HL-60/S4 (cell line): Measurements from ENCODE around the gene SH3PXD2A.

Experiments used
- in situ Hi-C: fragments of 300-500 bp; cut with MboI; formaldehyde crosslinking; loops from 2 replicates; pipeline ENCODE4 v1.14.3; 2022; ENCODE audit warnings: low sequenced_read_pairs

Gene SH3PXD2A

DNA sequence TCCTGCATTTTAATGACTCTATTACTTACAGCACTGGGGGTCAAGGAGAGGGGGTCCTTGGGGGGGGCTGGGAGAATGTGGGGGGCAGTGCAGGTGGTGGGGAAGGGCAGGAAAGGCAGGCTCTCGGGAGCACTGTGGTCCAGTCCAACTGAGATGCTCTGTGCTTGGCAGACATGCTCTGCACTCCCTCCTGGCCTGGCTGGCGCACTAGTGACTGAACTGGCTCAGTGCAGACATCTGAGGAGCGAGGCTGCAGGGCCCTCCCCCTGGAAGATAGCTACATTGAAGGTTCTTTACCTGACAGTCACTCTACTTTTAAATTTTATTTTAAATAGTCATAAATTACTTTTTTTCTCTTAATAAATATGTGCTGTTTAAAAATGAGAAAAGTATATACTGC is 256.2 kb downstream of the SH3PXD2A start:
- in situ Hi-C loops = no loop called here

DNA sequence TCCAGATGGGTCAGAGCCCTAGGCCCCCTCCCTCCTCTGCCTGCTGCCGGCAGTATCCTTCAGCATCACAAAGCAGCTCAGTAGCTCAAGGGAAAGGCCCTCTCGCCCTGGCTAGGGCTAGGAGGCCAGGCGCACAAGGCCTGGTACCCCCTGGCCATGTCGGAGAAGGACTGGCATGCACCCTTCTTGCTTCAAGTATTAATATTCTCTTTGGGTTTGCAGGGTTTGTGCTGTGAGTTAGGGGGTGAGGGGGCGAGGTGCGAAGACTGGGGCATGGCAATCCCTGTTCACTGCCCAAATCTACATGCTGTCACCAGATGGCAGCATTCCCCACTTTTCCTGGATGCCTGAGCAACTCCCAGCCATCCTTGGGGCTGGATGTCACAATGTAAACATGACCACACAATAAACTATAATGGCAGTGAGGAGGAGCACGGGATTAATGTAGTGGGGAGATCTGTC is 256.7 kb downstream of the SH3PXD2A start:
- in situ Hi-C loops = no loop called here

DNA sequence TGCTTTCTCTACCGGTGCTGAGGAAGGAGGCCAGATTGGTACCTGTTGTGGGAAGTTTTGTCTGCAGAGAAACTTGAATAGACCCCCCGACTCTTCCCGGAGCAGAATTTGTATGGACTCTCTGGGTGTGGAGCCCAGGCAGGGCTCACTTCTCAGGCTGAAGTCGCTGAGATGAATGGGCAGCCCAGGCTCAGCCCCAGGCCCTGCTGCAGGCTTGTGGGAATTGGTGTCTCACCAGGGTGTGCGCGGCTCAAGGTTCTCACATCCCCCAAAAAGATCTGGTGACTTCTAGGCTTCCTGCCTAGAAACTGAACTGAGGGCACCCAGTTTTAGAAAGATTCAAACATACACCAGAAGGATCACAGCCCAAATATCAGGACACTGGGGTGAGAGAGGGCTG is 258.4 kb downstream of the SH3PXD2A start:
- in situ Hi-C loops = no loop called here

DNA sequence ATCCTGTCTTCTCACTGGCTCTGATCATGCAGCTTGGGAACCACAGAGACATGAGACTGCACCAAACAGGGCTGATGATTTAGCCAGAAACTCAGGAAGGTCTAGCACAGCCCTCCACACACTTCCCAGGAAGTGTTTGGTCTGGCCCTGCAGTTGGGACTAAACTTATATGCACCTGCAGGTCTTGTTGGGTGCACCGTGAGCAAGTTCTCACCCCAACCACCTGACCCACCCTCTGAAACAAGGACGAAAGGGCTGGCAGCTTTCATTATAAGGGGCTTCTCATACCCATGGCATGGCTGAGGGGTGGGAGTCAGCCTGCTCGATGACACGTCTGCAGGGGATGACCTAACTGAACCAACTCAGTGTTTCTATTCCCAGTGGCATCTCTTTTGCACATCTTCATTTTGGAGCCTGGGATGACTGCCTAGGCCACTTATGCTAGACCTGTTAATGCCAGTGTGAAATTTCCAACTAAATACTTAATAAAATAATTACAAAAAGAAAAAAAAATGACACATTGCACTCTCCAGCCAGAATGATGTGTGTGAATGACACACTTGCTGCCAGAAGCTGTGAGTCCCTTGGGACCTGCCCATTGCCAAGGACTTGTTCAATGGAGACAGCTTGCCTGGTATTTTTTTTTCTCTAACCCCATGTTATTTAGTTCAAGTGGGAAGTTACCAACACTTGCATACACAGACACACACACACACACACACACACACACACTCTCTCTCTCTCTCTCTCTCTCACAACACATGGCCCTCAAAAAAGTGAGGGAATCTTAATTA is 259.2 kb downstream of the SH3PXD2A start:
- in situ Hi-C loops = no loop called here

DNA sequence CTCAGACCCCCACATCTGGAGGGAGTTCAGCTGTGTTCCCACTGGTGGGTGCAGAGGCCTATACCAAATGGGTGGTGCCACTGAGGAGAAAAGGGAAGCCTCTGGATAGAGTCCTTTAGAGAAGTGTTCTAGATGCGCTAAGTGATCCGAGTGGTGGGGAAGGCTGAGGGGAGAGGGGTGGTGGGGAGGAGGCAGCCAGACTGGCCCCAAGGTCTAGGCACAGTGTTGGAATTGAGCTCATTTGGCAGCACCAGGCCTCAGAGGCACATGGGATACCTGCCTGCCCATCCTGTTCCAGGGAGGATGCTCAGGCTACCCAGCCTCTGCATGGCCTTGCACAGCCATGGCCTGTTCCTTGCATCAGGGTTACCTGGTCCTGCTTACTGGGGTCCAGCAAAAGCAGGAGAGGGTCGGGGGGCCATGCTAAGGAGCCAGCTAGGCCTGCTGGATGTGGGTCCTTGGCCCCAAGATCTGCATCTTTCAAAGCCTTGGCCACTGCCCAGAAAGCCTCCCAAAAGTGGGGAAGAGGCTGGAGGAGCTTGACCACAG is 262.3 kb downstream of the SH3PXD2A start:
- in situ Hi-C loops = no loop called here

DNA sequence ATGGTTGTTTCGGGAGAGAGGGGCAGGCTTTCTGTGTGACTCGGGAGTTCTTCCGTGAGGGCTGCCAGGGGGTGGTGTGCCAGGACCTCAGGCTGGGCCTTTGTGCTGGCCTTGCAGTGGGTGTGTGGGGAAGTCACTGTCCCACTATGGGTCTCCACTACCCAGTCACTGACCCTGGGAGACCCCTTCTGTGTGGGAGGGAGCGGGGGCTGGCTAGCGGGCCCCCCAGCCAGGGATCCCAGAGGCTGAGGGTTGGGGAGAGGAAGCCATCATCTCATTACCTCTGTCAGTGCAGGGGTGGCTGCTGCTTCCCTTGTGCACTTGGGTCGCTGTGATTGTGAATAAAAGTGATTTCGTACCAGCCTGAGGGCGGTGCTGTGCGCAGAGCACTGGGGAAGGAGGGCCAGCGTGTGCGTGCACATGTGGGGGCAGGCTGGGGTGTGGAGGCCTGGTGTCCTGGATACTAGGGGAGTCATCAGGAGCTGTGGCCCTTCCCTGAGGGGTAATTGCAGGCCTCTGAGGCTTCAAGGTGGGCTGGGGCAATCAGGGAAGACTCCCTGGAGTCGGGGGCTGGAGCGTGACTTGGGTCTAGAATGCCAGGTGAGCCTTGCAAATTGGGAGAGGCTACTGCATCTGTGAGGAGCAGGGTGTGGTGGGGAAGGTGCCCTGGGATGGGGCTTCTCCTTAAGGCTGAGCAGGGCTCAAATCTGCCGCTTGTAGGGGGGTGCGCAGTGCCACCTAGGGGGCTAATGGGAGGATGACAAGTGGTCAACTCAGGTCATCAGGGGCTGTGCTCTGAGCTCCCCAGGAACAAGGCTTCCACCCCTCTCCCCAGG is 263.0 kb downstream of the SH3PXD2A start:
- in situ Hi-C loops = no loop called here

DNA sequence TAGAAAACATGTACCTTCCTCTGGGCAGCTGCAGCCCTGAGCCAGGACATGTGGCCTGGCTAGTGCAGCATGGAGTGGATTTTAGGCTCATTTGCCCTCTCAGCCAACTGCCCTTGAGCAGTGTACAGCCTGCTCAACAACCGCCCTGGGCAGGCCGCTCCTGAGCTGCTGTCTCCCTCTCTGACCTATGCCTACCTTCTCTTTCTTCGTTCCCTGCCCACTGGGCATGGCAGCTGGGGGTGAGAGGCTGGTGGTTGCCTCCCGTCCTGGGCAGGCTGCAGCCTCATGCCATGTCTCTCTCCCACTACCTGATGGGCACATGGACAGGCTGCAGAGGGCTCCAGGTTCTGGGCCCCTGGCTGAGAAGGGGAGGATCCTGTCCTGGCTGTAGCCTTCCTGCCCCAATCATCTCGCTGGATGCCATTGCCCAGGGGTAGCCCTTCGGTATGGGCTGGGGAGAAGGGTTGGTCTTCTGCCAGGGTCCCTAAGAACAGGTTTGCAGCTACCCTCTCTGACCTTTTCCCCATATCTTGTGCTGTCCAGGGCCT is 264.6 kb downstream of the SH3PXD2A start:
- in situ Hi-C loops = no loop called here

DNA sequence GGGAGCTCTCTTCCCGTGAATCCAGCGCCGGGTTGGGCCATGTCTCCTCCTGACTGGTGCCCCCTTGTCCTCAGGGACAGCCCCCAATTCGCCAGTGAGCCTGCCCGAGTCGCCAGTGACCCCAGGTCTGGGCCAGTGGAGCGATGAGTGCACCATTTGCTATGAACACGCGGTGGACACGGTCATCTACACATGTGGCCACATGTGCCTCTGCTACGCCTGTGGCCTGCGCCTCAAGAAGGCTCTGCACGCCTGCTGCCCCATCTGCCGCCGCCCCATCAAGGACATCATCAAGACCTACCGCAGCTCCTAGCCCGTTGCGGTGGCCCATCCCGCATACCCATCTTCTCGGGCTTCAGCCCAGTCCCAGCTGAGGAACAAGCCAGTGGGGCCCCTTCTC is 265.3 kb downstream of the SH3PXD2A start:
- in situ Hi-C loops = no loop called here

DNA sequence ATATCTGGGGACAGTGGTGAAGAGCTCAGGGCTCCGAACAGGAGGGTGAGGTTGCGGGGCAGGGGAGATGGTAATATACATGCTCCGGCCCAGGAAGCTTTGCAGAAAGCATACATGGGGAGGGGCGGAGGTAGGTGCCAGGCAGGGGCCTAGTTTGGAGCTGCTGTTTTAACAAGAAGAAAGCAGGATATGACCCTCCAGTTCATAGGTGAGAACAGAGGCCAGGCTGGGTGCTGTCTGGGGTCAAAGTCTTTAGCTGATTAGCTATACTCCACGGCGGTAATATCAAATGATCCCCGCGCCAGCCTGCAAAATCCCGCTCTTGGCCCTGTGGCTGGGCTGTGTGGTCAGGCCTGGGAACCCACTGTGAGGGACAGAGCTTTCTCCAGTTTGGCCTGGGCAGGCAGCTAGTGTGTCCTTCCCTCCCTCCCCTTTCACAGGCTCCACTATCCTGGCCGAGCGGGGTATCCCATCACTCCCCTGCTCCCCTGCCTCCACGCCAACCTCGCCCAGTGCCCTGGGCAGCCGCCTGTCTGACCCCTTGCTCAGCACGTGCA is 266.2 kb downstream of the SH3PXD2A start:
- in situ Hi-C loops = no loop called here

DNA sequence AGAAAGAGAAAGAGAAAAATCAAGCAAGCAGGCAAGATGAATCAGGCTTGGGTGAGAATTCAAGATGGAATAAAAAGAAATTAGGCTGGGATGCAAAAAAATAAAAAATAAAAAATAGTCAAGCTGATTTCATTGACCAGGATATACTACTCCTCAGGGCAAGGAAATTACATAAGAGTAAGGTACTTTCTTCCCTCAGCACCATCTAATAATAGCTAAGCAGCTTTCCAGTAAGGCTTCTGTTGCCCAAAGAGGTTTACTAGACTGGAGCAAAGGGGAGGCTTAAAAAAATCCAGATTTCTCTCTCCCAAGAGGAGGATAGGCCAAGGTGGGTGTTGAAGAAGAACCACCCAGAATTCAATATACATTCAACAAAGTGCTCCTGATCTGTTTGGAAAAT is 268.3 kb downstream of the SH3PXD2A start:
- in situ Hi-C loops = no loop called here

DNA sequence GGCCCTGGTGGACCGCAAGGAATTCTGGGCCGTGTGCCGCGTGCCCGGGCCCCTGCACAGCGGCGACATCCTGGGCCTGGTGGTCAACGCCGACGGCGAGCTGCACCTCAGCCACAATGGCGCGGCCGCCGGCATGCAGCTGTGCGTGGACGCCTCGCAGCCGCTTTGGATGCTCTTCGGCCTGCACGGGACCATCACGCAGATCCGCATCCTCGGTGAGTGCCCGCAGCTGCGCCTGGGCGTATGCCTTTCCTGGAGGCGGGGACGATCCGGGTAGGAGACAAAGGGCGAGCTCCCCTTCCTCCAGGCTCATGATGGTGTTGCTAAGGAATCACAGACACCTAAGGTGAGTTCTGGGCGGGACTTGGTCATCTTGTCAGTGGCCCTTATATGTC is 270.4 kb downstream of the SH3PXD2A start:
- in situ Hi-C loops = no loop called here

DNA sequence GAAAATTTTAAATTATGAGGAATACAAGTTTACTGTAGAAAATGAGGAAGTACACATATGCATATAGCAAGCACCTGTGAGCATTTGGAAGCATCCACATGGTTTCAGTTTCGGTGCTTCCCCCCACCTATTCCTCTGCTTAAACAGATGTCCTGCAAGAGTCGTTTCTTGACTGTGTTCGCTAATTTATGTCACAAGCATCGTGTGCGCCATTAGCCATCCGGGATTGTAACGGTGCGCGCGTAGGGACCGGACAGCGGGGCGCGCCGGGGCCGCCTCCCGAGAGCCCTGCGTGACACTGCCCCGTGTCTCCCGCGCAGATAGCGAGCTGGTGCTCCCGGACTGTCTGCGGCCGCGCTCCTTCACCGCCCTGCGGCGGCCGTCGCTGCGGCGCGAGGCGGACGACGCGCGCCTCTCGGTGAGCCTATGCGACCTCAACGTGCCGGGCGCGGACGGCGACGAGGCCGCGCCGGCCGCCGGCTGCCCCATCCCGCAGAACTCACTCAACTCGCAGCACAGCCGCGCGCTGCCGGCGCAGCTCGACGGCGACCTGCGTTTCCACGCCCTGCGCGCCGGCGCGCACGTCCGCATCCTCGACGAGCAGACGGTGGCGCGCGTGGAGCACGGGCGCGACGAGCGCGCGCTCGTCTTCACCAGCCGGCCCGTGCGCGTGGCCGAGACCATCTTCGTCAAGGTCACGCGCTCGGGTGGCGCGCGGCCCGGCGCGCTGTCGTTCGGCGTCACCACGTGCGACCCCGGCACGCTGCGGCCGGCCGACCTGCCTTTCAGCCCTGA is 271.0 kb downstream of the SH3PXD2A start:
- in situ Hi-C loops = no loop called here

DNA sequence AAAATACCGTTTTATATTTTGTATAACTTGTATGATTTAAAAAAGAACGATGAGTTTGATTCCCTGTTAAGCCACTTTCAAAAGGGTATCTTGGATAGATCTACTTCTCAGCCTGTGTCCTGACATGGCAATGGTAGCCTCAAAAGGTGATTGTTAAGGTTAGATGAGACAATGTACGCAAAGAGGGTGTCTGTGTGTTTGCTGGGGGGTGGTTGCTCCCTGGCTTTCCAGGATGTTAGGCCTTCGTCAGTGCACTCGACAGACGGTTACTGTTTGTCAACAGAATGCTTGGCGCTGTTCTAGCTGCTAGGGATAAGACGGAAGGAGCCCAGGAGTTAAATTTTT is 271.5 kb downstream of the SH3PXD2A start:
- in situ Hi-C loops = no loop called here

DNA sequence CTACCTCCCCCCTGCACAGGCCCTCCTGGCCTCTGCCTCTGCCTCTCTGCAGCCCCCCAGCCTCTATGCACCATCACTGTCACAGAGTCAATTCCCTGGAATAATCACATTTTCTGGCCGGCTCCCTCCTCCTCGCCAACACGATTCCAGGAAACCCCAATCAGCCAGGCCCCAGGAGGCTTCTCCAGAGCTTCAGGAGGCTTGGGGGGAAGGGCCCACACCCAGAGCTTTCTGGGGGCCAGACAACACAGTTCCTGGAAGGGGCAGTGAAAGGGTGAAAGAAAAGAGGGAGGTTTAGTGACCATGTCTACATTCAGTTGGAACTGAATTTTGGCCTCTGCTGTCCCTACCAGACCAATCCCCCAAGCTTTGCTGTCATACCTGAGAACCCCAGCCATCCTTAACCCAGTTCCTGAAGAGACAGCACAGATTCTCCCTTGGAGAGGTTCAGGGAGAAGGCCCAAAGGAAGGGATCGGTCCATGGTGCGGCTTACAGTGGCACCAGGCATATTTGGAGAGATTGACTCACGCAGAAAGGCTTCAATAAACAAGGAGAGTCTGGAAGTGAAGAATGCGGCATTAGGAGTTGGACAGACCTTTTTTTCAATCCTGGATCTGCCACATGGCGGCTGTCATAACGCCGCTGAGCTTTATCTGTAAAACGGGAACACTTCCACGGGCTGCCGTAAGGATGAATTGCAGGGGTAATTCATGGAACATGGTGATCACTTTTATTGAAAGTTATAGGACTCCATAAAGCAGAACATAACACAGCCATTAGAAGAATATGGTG is 272.8 kb downstream of the SH3PXD2A start:
- in situ Hi-C loops = no loop called here

DNA sequence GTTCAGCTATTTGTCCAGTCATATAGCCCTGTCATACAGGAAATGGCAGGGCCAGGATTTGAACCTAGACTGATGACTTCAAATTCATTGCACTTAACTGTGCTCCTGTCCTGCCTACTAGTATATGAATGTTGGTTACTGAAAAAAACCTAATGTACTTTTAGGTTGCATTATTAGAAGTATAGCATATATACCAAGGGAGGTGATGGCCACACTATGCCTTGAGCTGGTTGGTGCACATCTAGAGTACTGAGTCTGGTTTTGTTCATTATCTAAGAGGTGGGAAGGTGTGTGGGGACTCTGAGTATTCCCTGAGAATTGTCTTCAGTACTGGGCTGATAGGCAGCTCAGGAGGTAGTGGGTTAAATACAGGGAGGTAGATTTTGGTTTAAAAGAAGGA is 273.9 kb downstream of the SH3PXD2A start:
- in situ Hi-C loops = no loop called here

DNA sequence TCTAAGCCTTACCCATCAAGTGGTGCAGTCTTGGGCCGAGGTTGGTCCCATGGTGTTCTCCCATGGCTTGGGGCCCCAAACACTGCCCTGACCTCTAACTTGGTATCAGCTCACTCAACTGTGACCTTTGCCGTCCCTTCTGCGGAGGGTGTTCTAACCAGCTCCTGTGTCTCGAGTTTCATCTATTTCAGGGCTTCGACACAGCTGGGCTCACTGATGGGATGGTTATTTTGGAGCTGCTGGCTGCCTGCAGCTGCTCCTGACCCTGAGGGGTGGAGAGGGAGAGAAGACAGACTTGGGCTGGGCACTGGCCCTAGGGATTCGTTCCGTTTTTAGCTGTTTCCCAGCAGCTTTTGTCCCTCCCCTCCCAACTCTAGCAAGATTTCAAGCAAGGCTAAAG is 274.9 kb downstream of the SH3PXD2A start:
- in situ Hi-C loops = no loop called here

DNA sequence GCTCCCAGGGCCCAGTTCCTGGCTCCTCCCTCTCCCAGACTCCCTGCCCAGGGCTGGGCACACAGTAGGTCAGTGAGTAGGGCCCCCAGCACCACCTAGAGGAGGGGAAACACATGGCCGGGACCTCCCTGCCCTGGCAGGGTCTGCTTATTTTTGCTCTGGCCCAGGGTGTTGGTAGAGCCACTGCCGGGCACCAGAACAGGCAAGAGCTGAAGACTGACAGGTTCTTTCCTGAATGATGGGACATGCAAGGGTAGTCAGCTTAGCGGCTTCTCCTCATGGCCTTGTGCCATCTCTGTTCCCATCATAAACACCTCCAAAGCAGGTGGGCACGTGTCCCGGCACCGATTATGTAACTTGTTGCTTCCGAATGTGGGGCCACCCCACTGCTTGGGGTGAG is 275.4 kb downstream of the SH3PXD2A start:
- in situ Hi-C loops = no loop called here

DNA sequence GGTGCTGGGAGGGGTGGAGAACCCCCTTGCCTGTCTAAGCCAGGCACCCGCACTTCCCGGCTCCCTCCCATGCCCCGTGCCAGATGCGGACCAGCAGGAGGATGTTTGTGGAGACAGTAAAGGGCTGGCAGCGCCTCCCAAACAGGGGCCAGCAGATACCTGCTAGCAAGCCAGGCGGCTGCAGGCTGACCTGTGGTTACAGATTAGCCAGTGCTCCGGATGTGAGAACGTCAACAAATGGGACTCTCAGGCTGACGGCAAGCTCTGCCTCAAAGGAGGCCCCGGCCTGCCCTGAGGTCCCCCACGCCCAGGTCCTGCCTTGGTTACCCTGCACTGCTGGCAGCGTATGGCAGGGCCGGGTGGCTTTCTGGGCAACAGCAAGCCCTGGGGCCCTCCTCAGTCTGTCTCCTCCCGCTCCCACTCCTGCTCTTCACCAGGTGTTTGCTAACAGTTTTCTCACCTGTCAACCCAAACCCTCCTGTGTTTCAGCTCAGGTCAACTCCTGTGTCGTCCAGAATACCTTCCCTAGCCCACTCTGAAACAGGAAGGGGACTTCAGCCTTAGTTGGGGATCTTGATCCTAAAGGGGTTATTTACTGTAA is 276.5 kb downstream of the SH3PXD2A start:
- in situ Hi-C loops = no loop called here

DNA sequence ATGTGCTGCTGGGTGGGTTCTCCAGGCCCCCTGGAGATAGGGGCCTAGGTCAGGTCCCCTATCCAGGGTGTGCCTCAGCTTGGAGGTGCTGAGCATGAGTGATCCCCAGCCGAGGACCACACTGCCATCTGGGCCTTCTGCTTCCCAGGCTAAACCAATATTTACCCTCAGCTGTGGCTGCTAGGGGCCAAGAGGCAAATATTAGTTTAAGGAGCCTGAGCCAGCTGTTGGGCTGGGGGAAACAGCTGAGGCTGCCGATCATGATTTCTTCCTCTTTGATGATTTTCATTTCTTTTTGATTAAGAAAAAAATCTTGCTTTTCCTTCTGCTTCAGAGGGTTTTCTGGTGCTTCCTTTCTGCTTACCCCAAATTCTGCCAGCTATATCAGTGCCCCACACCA is 278.5 kb downstream of the SH3PXD2A start:
- in situ Hi-C loops = no loop called here
